ENCODE data around the gene ZFY. TPM values are rescaled to one million over a fixed set of nuclear protein-coding genes. Genes with fewer than 3 reads are reported as not detected.

The ZFY gene
- total and polyA plus RNA-seq, 2 of the 4 experiments (the other 2 are of a cell fraction): not detected

- H2BK20ac ChIP-seq (ENCODE audit: low read depth, low read length): no peak overlapping the region
- H3K27ac ChIP-seq (ENCODE audit: insufficient read depth, low read length): no peak overlapping the region
- H3K4me2 ChIP-seq (ENCODE audit: low read depth, low read length): no peak overlapping the region
- no peak overlapping the region for H3K9ac ChIP-seq (ENCODE audit: low read depth, low read length)
- H3K9me1 ChIP-seq (ENCODE audit: insufficient read depth, low read length): no peaks in the 10 kb centered on the region
- H3K27me3 ChIP-seq (ENCODE audit: control insufficient read depth, insufficient read depth, low read length): no peaks in the 10 kb centered on the region
- dilution Hi-C loops (cut with HindIII; ENCODE audit: low sequenced_read_pairs, unreplicated experiment): no loop called here
- no peak overlapping the region for H3K14ac ChIP-seq (replicated peaks; ENCODE audit: low read depth, low read length)
- H2AFZ ChIP-seq (replicated peaks; ENCODE audit: low read length, poor library complexity): no peak overlapping the region
- no peaks in the 10 kb centered on the region for H3K4me1 ChIP-seq (ENCODE audit: control insufficient read depth, insufficient read depth, low read length)
- POLR2A ChIA-PET (ENCODE audit: unreplicated experiment): no interaction called here
- H2AK9ac ChIP-seq (replicated peaks; ENCODE audit: low read depth, low read length, poor library complexity): no peak overlapping the region
- H3K56ac ChIP-seq (ENCODE audit: extremely low read depth, insufficient read depth, low read length): no peak overlapping the region
- WGBS, 2 experiments (ENCODE audit: extremely low coverage in 2 of 2, insufficient read length in 1 of 2): no CpG with 5 or more reads among the region's 3 CpGs
- no peak overlapping the region for H3K18ac ChIP-seq (ENCODE audit: low read depth, low read length)
- H4K91ac ChIP-seq (ENCODE audit: insufficient read depth, low read depth, low read length): no peak overlapping the region
- BruUV-seq (replicated peaks): no TSS peak
- DNase-seq (no peak), ATAC-seq (ENCODE audit: low read depth) (no peak)
- no peak overlapping the region for H4K5ac ChIP-seq (ENCODE audit: low read depth, low read length)
- no peak overlapping the region for H4K8ac ChIP-seq (ENCODE audit: low read depth in 2 of 2, low read length in 2 of 2)
- in situ Hi-C loops (cut with MboI; ENCODE audit: low sequenced_read_pairs): no loop called here
- no peaks in the 10 kb centered on the region for H4K20me1 ChIP-seq (ENCODE audit: insufficient read depth, low read length)
- no peak overlapping the region for H2BK15ac ChIP-seq (ENCODE audit: low read depth, low read length)
- intact Hi-C loops (cut with micrococcal nuclease): no loop called here
- H2AK5ac ChIP-seq (ENCODE audit: low read depth, low read length): no peak overlapping the region
- H3K79me1 ChIP-seq (ENCODE audit: low read depth in 1 of 2, low read length in 2 of 2): no peaks in the 10 kb centered on the region
- no peaks in the 10 kb centered on the region for H3K9me3 ChIP-seq (ENCODE audit: control insufficient read depth, insufficient read depth, low read length)
- no peak overlapping the region for H2BK120ac ChIP-seq (ENCODE audit: low read depth, low read length)
- H3K4me3 ChIP-seq (ENCODE audit: insufficient read depth, low read depth, low read length): no peak overlapping the region
- H3K36me3 ChIP-seq (ENCODE audit: control insufficient read depth, insufficient read depth, low read length): no peaks in the 10 kb centered on the region
- no peak overlapping the region for H3K23ac ChIP-seq (ENCODE audit: low read depth, low read length)
- H3K4ac ChIP-seq (ENCODE audit: low read depth, low read length): no peak overlapping the region
- CTCF ChIA-PET: no interaction called here
- TF ChIP-seq NFE2L2 (IDR thresholded peaks at IDR 0.05; ENCODE audit: low read depth, low read length) (no peak), CEBPB (IDR thresholded peaks at IDR 0.05; ENCODE audit: low read depth, low read length) (no peak), RAD21 (IDR thresholded peaks at IDR 0.05; ENCODE audit: low read length) (no peak), CHD1 (IDR thresholded peaks at IDR 0.05; ENCODE audit: low read depth, low read length) (no peak), CTCF (conservative IDR thresholded peaks at IDR 0.05; ENCODE audit: low read depth, low read length) (no peak), MAFK (IDR thresholded peaks at IDR 0.05; ENCODE audit: low read depth, low read length) (no peak), POLR2A (IDR thresholded peaks at IDR 0.05; ENCODE audit: low read depth, low read length) (no peak), ELK1 (IDR thresholded peaks at IDR 0.05; ENCODE audit: borderline replicate concordance, low read depth, low read length) (no peak), SMC3 (IDR thresholded peaks at IDR 0.05; ENCODE audit: low read depth, low read length) (no peak), FOS (IDR thresholded peaks at IDR 0.05; ENCODE audit: low read depth, low read length) (no peak), MAZ (IDR thresholded peaks at IDR 0.05; ENCODE audit: borderline replicate concordance, low read depth, low read length) (no peak), MXI1 (IDR thresholded peaks at IDR 0.05; ENCODE audit: borderline replicate concordance, low read depth, low read length) (no peak), RFX5 (IDR thresholded peaks at IDR 0.05; ENCODE audit: low read depth, low read length) (no peak), BHLHE40 (IDR thresholded peaks at IDR 0.05; ENCODE audit: low read depth, low read length) (no peak)
- TF ChIP-seq, protein P1, sequence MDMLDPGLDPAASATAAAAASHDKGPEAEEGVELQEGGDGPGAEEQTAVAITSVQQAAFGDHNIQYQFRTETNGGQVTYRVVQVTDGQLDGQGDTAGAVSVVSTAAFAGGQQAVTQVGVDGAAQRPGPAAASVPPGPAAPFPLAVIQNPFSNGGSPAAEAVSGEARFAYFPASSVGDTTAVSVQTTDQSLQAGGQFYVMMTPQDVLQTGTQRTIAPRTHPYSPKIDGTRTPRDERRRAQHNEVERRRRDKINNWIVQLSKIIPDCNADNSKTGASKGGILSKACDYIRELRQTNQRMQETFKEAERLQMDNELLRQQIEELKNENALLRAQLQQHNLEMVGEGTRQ (IDR thresholded peaks at IDR 0.05; ENCODE audit: low read depth, low read length): no peak
- H2BK5ac ChIP-seq (ENCODE audit: low read depth, low read length, poor library complexity, severe bottlenecking): no peak overlapping the region
Observed at GRCh38 chrY:2955561-2955960, 20.4 kb downstream of the ZFY start.

All from IMR-90 (cell line).